Hepatocyte (in vitro differentiated cells): Measurements from ENCODE around the gene FADD. TPM values are rescaled to one million over a fixed set of nuclear protein-coding genes. Genes with fewer than 3 reads are reported as not detected.

Experiments used
- DNase-seq: peaks from one replicate; pipeline ENCODE4 v3.0.0-alpha.2; 2016; ENCODE audit warnings: low spot score
- H2AFZ ChIP-seq: fragments of 200-600 bp; sonication (generic); 2 replicates; pipeline ENCODE4 v1.6.0; 2016; ENCODE audit warnings: antibody characterized with exemption, mild to moderate bottlenecking
- H3K27ac ChIP-seq: fragments of 200-600 bp; sonication (generic); 2 replicates; pipeline ENCODE4 v1.5.1; 2016; ENCODE audit warnings: mild to moderate bottlenecking
- H3K27me3 ChIP-seq: fragments of 200-600 bp; sonication (generic); 2 replicates; pipeline ENCODE4 v1.6.1; 2016
- H3K36me3 ChIP-seq: fragments of 200-600 bp; sonication (generic); replicated peaks from 2 replicates; pipeline ENCODE4 v1.5.1; 2016; ENCODE audit warnings: low read depth; ENCODE audit not compliant: insufficient read depth
- H3K4me1 ChIP-seq: fragments of 200-600 bp; sonication (generic); 2 replicates; pipeline ENCODE4 v1.5.1; 2016; ENCODE audit warnings: mild to moderate bottlenecking, moderate library complexity; ENCODE audit not compliant: insufficient read depth
- H3K4me2 ChIP-seq: fragments of 200-600 bp; sonication (generic); 2 replicates; pipeline ENCODE4 v1.6.0; 2016
- H3K4me3 ChIP-seq: fragments of 200-600 bp; sonication (generic); 2 replicates; pipeline ENCODE4 v1.5.1; 2016; ENCODE audit warnings: mild to moderate bottlenecking
- H3K79me2 ChIP-seq: fragments of 200-600 bp; sonication (generic); 2 replicates; pipeline ENCODE4 v1.6.0; 2017; ENCODE audit warnings: mild to moderate bottlenecking
- H3K9me2 ChIP-seq: fragments of 200-600 bp; sonication (generic); replicated peaks from 2 replicates; pipeline ENCODE4 v1.6.0; 2017; ENCODE audit warnings: mild to moderate bottlenecking; ENCODE audit not compliant: insufficient read depth
- H3K9me3 ChIP-seq: fragments of 200-600 bp; sonication (generic); 2 replicates; pipeline ENCODE4 v1.5.1; 2016; ENCODE audit warnings: low read depth, mild to moderate bottlenecking
- H4K20me1 ChIP-seq: fragments of 200-600 bp; sonication (generic); 2 replicates; pipeline ENCODE4 v1.6.0; 2016; ENCODE audit warnings: mild to moderate bottlenecking; ENCODE audit not compliant: insufficient read depth, poor library complexity, severe bottlenecking
- EZH2 ChIP-seq: fragments of 200-600 bp; sonication (generic); IDR thresholded peaks from 2 replicates; pipeline ENCODE4 v1.6.1; 2016; ENCODE audit warnings: antibody characterized with exemption, mild to moderate bottlenecking, borderline replicate concordance
- EZH2phosphoT487 ChIP-seq: fragments of 200-600 bp; sonication (generic); IDR thresholded peaks from one replicate; pipeline ENCODE4 v1.6.1; 2018; ENCODE audit warnings: antibody characterized with exemption, mild to moderate bottlenecking, low read depth, moderate library complexity; ENCODE audit not compliant: unreplicated experiment, severe bottlenecking
- WGBS: methylation state at CpG from one replicate; pipeline ENCODE4 v1.1.6; 2016; ENCODE audit warnings: low lambda C conversion rate; ENCODE audit errors: missing lambda C conversion rate; 5-methylcytosine and 5-hydroxymethylcytosine counted together
- polyA plus RNA-seq: library from polyadenylated mRNA; unstranded; fragments of >200 nt; fragmentation: Nextera tagmentation; extraction: Ambion mirVana; gene quantifications from 2 replicates; pipeline ENCODE4 v1.2.1, GENCODE V29; 2016
- total RNA-seq: library from RNA; depleted of rRNA; stranded (reverse); fragments of >200 nt; gene quantifications from 2 replicates; pipeline ENCODE4 v1.2.3, GENCODE V29; 2014
- TF ChIP-seq, protein P1 (sequence below): fragments of 200-600 bp; sonication (generic); IDR thresholded peaks from 2 replicates; pipeline ENCODE4 v1.5.1; 2016; ENCODE audit warnings: antibody characterized with exemption, mild to moderate bottlenecking; ENCODE audit not compliant: poor library complexity

Gene FADD
- total and polyA plus RNA-seq, 2 experiments from 2014 or later = 29.6 to 36.1 TPM

DNA sequence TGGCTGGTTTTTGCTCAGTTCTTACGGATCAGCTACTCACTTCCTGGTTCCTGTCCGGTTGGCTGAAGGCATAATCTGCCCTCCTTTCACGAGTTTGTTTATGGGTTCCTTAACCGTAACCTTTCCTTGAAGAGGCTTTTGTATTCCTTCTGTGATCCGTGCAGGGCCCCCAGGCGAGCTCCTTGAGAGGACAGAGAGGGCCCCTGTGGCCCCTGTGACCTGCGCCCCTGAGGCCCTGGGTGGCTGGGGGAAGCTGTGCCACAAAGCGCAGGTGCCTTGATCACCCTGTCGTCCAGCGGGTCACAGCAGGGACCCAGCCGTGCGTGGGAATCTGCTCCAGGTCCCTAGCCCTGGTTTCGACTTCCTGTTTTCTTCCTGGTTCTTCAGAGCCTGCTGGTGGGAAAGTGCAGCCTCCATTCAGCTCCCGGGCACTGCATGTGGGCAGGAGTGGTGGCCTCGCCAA, 27.8 kb upstream of the FADD start:
- Histone ChIP-seq H3K9me3 (no peaks in the 10 kb centered on the region), H4K20me1 (no peaks in the 10 kb centered on the region), H3K36me3 (no peaks in the 10 kb centered on the region), H3K27ac (no peak overlapping the region), H3K27me3 (no peaks in the 10 kb centered on the region), H2AFZ (no peak overlapping the region), H3K4me3 (no peak overlapping the region), H3K9me2 (no peaks in the 10 kb centered on the region), H3K4me1 (no peaks in the 10 kb centered on the region), H3K4me2 (no peak overlapping the region), H3K79me2 (no peaks in the 10 kb centered on the region)
- DNase-seq = no peak
- no peak for TF ChIP-seq EZH2
- TF ChIP-seq, protein P1, sequence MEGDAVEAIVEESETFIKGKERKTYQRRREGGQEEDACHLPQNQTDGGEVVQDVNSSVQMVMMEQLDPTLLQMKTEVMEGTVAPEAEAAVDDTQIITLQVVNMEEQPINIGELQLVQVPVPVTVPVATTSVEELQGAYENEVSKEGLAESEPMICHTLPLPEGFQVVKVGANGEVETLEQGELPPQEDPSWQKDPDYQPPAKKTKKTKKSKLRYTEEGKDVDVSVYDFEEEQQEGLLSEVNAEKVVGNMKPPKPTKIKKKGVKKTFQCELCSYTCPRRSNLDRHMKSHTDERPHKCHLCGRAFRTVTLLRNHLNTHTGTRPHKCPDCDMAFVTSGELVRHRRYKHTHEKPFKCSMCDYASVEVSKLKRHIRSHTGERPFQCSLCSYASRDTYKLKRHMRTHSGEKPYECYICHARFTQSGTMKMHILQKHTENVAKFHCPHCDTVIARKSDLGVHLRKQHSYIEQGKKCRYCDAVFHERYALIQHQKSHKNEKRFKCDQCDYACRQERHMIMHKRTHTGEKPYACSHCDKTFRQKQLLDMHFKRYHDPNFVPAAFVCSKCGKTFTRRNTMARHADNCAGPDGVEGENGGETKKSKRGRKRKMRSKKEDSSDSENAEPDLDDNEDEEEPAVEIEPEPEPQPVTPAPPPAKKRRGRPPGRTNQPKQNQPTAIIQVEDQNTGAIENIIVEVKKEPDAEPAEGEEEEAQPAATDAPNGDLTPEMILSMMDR = no peak
- 79% methylated on average over 15 of the region's 15 CpGs for WGBS

DNA sequence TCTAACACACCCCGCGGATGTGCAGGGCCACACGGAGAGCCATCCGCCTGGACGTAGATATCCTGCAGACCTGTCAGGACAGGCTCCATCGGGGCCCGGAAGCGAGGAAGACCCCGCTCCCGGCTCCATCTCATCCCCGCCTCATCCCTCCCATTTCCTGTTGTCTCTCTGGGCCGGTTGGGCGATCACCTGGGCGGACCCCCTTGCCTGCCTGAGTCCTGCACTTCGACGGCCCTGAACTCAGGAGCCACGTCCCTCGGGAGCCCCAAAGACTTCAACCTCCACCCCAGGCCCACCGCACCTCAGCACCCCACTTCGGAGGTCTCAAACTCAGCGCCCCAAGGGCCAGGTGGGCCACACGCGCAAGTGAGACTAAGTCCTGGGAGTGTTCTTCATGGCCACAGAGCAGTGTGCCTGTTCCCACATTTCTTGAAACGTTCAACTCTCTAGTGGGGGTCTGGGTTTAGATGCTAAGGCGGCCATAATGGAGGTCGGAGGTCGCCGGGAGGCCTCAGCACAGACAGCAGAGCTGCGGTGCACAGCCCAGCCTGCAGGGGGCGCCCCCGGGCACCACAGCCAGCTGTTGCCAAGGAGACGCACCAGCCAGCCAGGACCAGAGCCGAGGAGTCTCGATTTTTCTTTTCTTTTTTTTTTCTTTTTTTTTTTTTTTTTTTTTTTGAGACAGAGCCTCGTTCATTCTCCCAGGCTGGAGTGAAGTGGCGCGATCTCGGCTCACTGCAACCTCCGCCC, 26.0 kb upstream of the FADD start:
- Histone ChIP-seq H3K79me2 (no peaks in the 10 kb centered on the region), H3K4me3 (no peak overlapping the region), H3K4me1 (no peaks in the 10 kb centered on the region), H3K4me2 (no peak overlapping the region), H3K36me3 (no peaks in the 10 kb centered on the region), H3K27me3 (no peaks in the 10 kb centered on the region), H2AFZ (no peak overlapping the region), H3K9me2 (no peaks in the 10 kb centered on the region), H3K27ac (no peak overlapping the region), H3K9me3 (no peaks in the 10 kb centered on the region), H4K20me1 (no peaks in the 10 kb centered on the region)
- 90% methylated on average over 28 of the region's 39 CpGs for WGBS
- TF ChIP-seq, protein P1 = peak; percentile 40
- TF ChIP-seq EZH2phosphoT487 = no peak
- no peak for DNase-seq

DNA sequence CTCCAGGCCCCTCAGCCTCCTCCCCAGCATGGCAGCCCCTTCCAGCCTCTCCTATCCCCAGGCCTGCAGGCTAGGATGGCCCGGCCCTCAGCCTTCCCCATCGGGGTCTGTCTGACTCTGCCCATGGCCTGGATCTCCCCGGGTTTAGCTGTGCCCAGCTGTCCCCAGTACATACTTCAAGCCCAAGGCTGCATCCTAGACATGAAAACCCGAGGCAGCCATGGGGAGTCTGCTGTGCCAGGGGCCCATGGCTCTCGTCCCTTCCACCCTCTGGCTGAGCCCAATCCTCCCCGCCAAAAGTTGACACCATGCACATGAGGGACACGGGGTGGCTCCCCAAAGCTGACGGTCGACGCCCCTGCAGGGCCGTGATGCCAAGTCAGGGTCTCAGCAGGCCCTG, 22.2 kb upstream of the FADD start:
- DNase-seq = no peak
- Histone ChIP-seq H2AFZ (no peak overlapping the region), H3K36me3 (no peaks in the 10 kb centered on the region), H3K79me2 (no peaks in the 10 kb centered on the region), H3K9me2 (no peaks in the 10 kb centered on the region), H3K27ac (no peak overlapping the region), H4K20me1 (no peaks in the 10 kb centered on the region), H3K4me2 (no peak overlapping the region), H3K4me3 (no peak overlapping the region), H3K4me1 (no peaks in the 10 kb centered on the region), H3K9me3 (no peaks in the 10 kb centered on the region), H3K27me3 (no peaks in the 10 kb centered on the region)
- TF ChIP-seq EZH2 (no peak), EZH2phosphoT487 (no peak)
- TF ChIP-seq, protein P1 = no peak
- WGBS = 93% methylated on average over 11 of the region's 11 CpGs
